ENCODE measurements around the gene VAPB.
"Not testable (repeated sequence)": the region's sequence is repeated elsewhere in the genome, so short reads cannot be mapped to it uniquely, and the experiment has no call there.

The VAPB gene

GRCh38 chr20:58421497-58421850 is 32.4 kb downstream of the VAPB start:
- no peak for TF ChIP-seq EZH2phosphoT487 (IDR thresholded peaks at IDR 0.05; ENCODE audit: low read depth)
- TF ChIP-seq, protein P1, sequence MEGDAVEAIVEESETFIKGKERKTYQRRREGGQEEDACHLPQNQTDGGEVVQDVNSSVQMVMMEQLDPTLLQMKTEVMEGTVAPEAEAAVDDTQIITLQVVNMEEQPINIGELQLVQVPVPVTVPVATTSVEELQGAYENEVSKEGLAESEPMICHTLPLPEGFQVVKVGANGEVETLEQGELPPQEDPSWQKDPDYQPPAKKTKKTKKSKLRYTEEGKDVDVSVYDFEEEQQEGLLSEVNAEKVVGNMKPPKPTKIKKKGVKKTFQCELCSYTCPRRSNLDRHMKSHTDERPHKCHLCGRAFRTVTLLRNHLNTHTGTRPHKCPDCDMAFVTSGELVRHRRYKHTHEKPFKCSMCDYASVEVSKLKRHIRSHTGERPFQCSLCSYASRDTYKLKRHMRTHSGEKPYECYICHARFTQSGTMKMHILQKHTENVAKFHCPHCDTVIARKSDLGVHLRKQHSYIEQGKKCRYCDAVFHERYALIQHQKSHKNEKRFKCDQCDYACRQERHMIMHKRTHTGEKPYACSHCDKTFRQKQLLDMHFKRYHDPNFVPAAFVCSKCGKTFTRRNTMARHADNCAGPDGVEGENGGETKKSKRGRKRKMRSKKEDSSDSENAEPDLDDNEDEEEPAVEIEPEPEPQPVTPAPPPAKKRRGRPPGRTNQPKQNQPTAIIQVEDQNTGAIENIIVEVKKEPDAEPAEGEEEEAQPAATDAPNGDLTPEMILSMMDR (IDR thresholded peaks at IDR 0.05; ENCODE audit: low read depth, low read length), result no peak
- Histone ChIP-seq H3K27me3 (ENCODE audit: low read depth, low read length) (no peaks in the 10 kb centered on the region), H4K20me1 (ENCODE audit: insufficient read depth, low read length) (peaks cover 18% of the 10 kb centered on the region), H3K4me3 (ENCODE audit: low read length) (no peak overlapping the region), H3K4me1 (ENCODE audit: low read length) (no peaks in the 10 kb centered on the region), H2AFZ (ENCODE audit: low read depth, low read length) (no peak overlapping the region), H3K27ac (ENCODE audit: low read length) (no peak overlapping the region), H3K79me2 (ENCODE audit: low read length) (peaks cover 54% of the 10 kb centered on the region), H3K4me2 (ENCODE audit: low read length) (no peak overlapping the region), H3K36me3 (replicated peaks; ENCODE audit: low read depth, low read length) (peaks cover 73% of the 10 kb centered on the region), H3K9ac (ENCODE audit: low read length) (no peak overlapping the region), H3K9me3 (ENCODE audit: insufficient read depth, low read length) (no peaks in the 10 kb centered on the region)

DNA sequence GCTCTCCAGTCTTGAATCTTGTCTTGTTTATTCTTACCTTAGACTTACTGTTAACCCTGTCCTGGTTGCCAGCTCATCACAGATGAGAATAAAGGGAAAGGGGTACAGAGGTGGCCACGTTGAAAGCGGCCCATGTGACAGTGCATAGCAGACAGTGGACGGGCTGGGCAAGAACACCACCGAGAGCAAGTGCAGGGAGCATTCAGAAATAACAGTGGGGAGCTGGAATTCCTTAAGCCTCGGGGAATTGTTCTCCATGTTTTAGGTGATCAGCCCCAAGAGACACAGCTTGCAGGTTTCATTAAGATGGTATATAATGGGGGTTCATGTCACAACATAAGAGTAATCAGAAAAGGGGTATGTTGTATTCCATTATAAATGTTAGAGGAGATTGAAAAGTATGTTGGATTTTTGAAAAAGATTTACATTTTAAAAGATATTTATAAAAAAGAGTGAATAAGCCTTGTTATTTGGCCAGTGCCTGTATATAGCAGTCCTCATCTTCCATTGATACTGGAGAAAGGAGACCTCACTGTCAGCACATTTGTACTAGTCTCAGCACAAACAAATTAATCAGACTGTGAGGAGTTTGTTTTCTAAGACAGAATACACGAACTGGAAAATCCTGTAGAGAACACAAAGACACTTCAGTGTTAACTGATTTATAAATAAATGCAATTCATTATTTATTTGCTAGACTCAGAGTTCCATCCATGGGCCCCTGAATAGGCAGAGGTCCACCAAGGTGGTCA is 35.4 kb downstream of the VAPB start:
- Histone ChIP-seq H3K79me2 (ENCODE audit: low read length) (peaks cover 67% of the 10 kb centered on the region), H3K4me1 (ENCODE audit: low read length) (no peaks in the 10 kb centered on the region)

DNA sequence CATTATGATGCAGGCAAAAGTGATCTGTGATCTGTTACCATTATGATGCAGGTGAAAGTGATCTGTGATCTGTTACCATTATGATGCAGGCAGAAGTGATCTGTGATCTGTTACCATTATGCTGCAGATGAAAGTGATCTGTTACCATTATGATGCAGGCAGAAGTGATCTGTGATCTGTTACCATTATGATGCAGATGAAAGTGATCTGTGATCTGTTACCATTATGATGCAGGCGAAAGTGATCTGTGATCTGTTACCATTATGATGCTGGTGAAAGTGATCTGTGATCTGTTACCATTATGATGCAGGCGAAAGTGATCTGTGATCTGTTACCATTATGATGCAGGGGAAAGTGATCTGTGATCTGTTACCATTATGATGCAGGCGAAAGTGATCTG is 38.5 kb downstream of the VAPB start:
- Histone ChIP-seq H3K79me2 (ENCODE audit: low read length) (peaks cover 86% of the 10 kb centered on the region), H3K36me3 (replicated peaks; ENCODE audit: low read depth, low read length) (peaks cover 58% of the 10 kb centered on the region), H4K20me1 (ENCODE audit: insufficient read depth, low read length) (peaks cover 30% of the 10 kb centered on the region)
- not testable (repeated sequence) for H3K27me3 ChIP-seq (ENCODE audit: low read depth, low read length); H3K4me1 ChIP-seq (ENCODE audit: low read length); H3K9ac ChIP-seq (ENCODE audit: low read length); H3K27ac ChIP-seq (ENCODE audit: low read length); H3K4me3 ChIP-seq (ENCODE audit: low read length); H3K9me3 ChIP-seq (ENCODE audit: insufficient read depth, low read length); H3K4me2 ChIP-seq (ENCODE audit: low read length); H2AFZ ChIP-seq (ENCODE audit: low read depth, low read length)

More for the DNA sequence above, 35.4 kb downstream of the VAPB start:
- Histone ChIP-seq H3K27ac (ENCODE audit: low read length) (no peak overlapping the region), H3K4me2 (ENCODE audit: low read length) (no peak overlapping the region), H3K36me3 (replicated peaks; ENCODE audit: low read depth, low read length) (peaks cover 68% of the 10 kb centered on the region), H3K27me3 (ENCODE audit: low read depth, low read length) (no peaks in the 10 kb centered on the region), H3K9ac (ENCODE audit: low read length) (no peak overlapping the region), H2AFZ (ENCODE audit: low read depth, low read length) (no peak overlapping the region), H3K4me3 (ENCODE audit: low read length) (no peak overlapping the region), H4K20me1 (ENCODE audit: insufficient read depth, low read length) (peaks cover 16% of the 10 kb centered on the region), H3K9me3 (ENCODE audit: insufficient read depth, low read length) (no peaks in the 10 kb centered on the region)
- TF ChIP-seq, protein P1 (IDR thresholded peaks at IDR 0.05; ENCODE audit: low read depth, low read length), result no peak
- no peak for TF ChIP-seq EZH2phosphoT487 (IDR thresholded peaks at IDR 0.05; ENCODE audit: low read depth)

DNA sequence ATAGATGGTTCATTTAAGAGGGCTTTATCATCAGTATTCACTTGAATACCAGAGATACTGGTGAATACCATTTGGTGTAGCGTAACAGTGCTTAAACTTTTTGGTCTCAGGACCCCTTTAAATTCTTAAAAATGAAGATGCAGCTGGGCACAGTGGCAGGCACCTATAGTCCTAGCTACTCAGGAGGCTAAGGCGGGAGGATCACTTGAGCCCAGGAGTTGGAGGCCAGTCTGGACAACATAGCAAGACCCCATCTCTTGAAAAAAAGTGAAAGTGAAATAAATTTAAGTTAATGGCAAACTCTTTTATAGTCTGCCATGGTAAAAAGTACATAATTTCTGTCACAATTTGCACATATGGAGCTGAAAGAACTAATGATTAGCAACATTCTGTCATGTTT is 39.3 kb downstream of the VAPB start:
- Histone ChIP-seq H3K27me3 (ENCODE audit: low read depth, low read length) (no peaks in the 10 kb centered on the region), H2AFZ (ENCODE audit: low read depth, low read length) (no peak overlapping the region), H3K79me2 (ENCODE audit: low read length) (peaks cover 94% of the 10 kb centered on the region), H3K9me3 (ENCODE audit: insufficient read depth, low read length) (no peaks in the 10 kb centered on the region), H4K20me1 (ENCODE audit: insufficient read depth, low read length) (peaks cover 38% of the 10 kb centered on the region), H3K4me2 (ENCODE audit: low read length) (no peak overlapping the region), H3K4me3 (ENCODE audit: low read length) (no peak overlapping the region), H3K9ac (ENCODE audit: low read length) (no peak overlapping the region), H3K4me1 (ENCODE audit: low read length) (no peaks in the 10 kb centered on the region), H3K36me3 (replicated peaks; ENCODE audit: low read depth, low read length) (peaks cover 59% of the 10 kb centered on the region), H3K27ac (ENCODE audit: low read length) (no peak overlapping the region)
- TF ChIP-seq, protein P1 (IDR thresholded peaks at IDR 0.05; ENCODE audit: low read depth, low read length), result no peak
- TF ChIP-seq EZH2phosphoT487 (IDR thresholded peaks at IDR 0.05; ENCODE audit: low read depth), result no peak

Data from OCI-LY3 (cell line).